Prostate gland (tissue), 2 donors: ENCODE results near the gene DENND2A. TPM values are rescaled to one million over a fixed set of nuclear protein-coding genes. Genes with fewer than 3 reads are reported as not detected.
A peak's percentile ranks its signal among the peaks of the same experiment; 100 is the strongest.

Source experiments
- DNase-seq: peaks from one replicate; pipeline ENCODE4 v3.0.0-alpha.2; 2019; ENCODE audit warnings: low spot score
- H3K27ac ChIP-seq, 2 donors: fragments of 200-600 bp; sonication (generic); 2 replicates each; pipeline ENCODE4 v1.5.1; 2017 to 2019
- H3K27me3 ChIP-seq: fragments of 200-600 bp; sonication (generic); replicated peaks from 2 replicates; pipeline ENCODE4 v1.5.1; 2019; ENCODE audit not compliant: insufficient read depth
- H3K36me3 ChIP-seq, 2 donors: fragments of 200-600 bp; sonication (generic); 1 replicate in 1 of 2; 2 replicates in 1 of 2; pipeline versions ENCODE4 v1.5.1 to v1.8.1; 2017 to 2019
- H3K4me1 ChIP-seq: fragments of 200-600 bp; sonication (generic); replicated peaks from 2 replicates; pipeline ENCODE4 v1.5.1; 2019
- H3K4me3 ChIP-seq, 2 donors: fragments of 200-600 bp; sonication (generic); 2 replicates each; pipeline ENCODE4 v1.5.1; 2017 to 2019
- H3K9me3 ChIP-seq: fragments of 200-600 bp; sonication (generic); 2 replicates; pipeline ENCODE4 v1.5.1; 2017
- CTCF ChIP-seq, 4 experiments: fragments of 200-600 bp in 2 of 4; fragments of 450-650 bp in 2 of 4; sonication (generic) in 2 of 4; IDR thresholded peaks; 1 replicate in 3 of 4; 2 replicates in 1 of 4; pipeline ENCODE4 v1.5.1; 2016 to 2019; ENCODE audit warnings: antibody characterized with exemption in 4 of 4, mild to moderate bottlenecking in 2 of 4, moderate library complexity in 2 of 4
- POLR2A ChIP-seq: fragments of 450-650 bp; IDR thresholded peaks from one replicate; pipeline ENCODE4 v1.6.1; 2016; ENCODE audit warnings: antibody characterized with exemption, mild to moderate bottlenecking
- POLR2AphosphoS5 ChIP-seq: sonication (generic); formaldehyde crosslinking; IDR thresholded peaks from one replicate; pipeline ENCODE4 v1.6.1; 2017; ENCODE audit warnings: antibody characterized with exemption
- WGBS: methylation state at CpG from one replicate; pipeline ENCODE4 v1.1.5; 2018; 5-methylcytosine and 5-hydroxymethylcytosine counted together
- intact Hi-C: fragments of 100-400 bp; cut with DNase I; formaldehyde crosslinking; loops from one replicate; pipeline ENCODE4 v1.14.2; 2022
- total RNA-seq, 2 donors: library from RNA; depleted of rRNA; stranded (reverse); fragments of >200 nt; gene quantifications; one replicate each; pipeline ENCODE4 v1.1.0, GENCODE V29; 2016

The DENND2A gene
- total RNA-seq, 2 donors from 2014 or later: 4.0 to 9.2 TPM

- Histone ChIP-seq H3K27me3 (no peaks in the 10 kb centered on the region), H3K4me3 (no peak overlapping the region), H3K4me1 (no peaks in the 10 kb centered on the region), H3K9me3 (no peaks in the 10 kb centered on the region), H3K36me3 (no peaks in the 10 kb centered on the region), H3K27ac (no peak overlapping the region)
- intact Hi-C loops: no loop called here
- DNase-seq: no peak
- TF ChIP-seq POLR2A: no peak
- no peak for TF ChIP-seq CTCF (IDR thresholded peaks at IDR 0.05)
- no peak for TF ChIP-seq POLR2AphosphoS5
- WGBS: 82% methylated on average over 9 of the region's 9 CpGs
Measured at GRCh38 chr7:140526214-140526613, 114.4 kb downstream of the DENND2A start.

- intact Hi-C loops: no loop called here
- H3K4me1 ChIP-seq: no peaks in the 10 kb centered on the region
- TF ChIP-seq POLR2AphosphoS5 (no peak), POLR2A (no peak), CTCF (IDR thresholded peaks at IDR 0.05) (no peak)
- no peaks in the 10 kb centered on the region for H3K9me3 ChIP-seq
- no peaks in the 10 kb centered on the region for H3K27me3 ChIP-seq
- no peak overlapping the region for H3K4me3 ChIP-seq
- 66% methylated on average over 10 of the region's 10 CpGs for WGBS
- H3K27ac ChIP-seq: no peak overlapping the region
- DNase-seq: no peak
- H3K36me3 ChIP-seq: no peaks in the 10 kb centered on the region
Measured at GRCh38 chr7:140525743-140526142, 114.9 kb downstream of the DENND2A start.

GRCh38 chr7:140521421-140521820, 119.2 kb downstream of the DENND2A start:
- no peak for DNase-seq
- intact Hi-C loops: no loop called here
- TF ChIP-seq CTCF (IDR thresholded peaks at IDR 0.05): no peak
- no peak for TF ChIP-seq POLR2AphosphoS5
- no peak for TF ChIP-seq POLR2A
- H3K9me3 ChIP-seq: no peaks in the 10 kb centered on the region
- 89% methylated on average over 3 of the region's 3 CpGs for WGBS
- no peak overlapping the region for H3K27ac ChIP-seq
- no peaks in the 10 kb centered on the region for H3K36me3 ChIP-seq
- no peak overlapping the region for H3K4me3 ChIP-seq
- H3K4me1 ChIP-seq: no peaks in the 10 kb centered on the region
- H3K27me3 ChIP-seq: no peaks in the 10 kb centered on the region

GRCh38 chr7:140519007-140519399, 121.6 kb downstream of the DENND2A start:
- intact Hi-C loops: no loop called here
- peak overlapping the region; percentile 37 to 75 for H3K27ac ChIP-seq
- no peaks in the 10 kb centered on the region for H3K27me3 ChIP-seq
- no peak for DNase-seq
- TF ChIP-seq POLR2A (no peak), CTCF (IDR thresholded peaks at IDR 0.05) (no peak), POLR2AphosphoS5 (no peak)
- H3K4me1 ChIP-seq: no peaks in the 10 kb centered on the region
- no peak overlapping the region for H3K4me3 ChIP-seq
- 41% methylated on average over 7 of the region's 7 CpGs for WGBS
- H3K9me3 ChIP-seq: no peaks in the 10 kb centered on the region
- no peaks in the 10 kb centered on the region for H3K36me3 ChIP-seq

- WGBS: 79% methylated on average over 15 of the region's 15 CpGs
- Histone ChIP-seq H3K36me3 (no peaks in the 10 kb centered on the region), H3K9me3 (no peaks in the 10 kb centered on the region), H3K4me3 (no peak overlapping the region), H3K27ac (peak overlapping the region; percentile 37 to 75), H3K4me1 (no peaks in the 10 kb centered on the region), H3K27me3 (no peaks in the 10 kb centered on the region)
- no peak for TF ChIP-seq POLR2AphosphoS5
- no peak for TF ChIP-seq POLR2A
- intact Hi-C loops: loop anchor here (1.0 kb wide), 1 partner anchor 136 kb away; no protein-coding TSS in a partner anchor
- no peak for DNase-seq
Measured at GRCh38 chr7:140518370-140519006, 122.1 kb downstream of the DENND2A start.
